COLO829 (cell line): Measurements from ENCODE around the gene SNCB.

Experiments
- DNase-seq: peaks from one replicate; pipeline ENCODE4 v3.0.0; 2012; ENCODE audit warnings: low spot score

Gene SNCB

GRCh38 chr5:176629853-176630680, at the start of gene SNCB, which contains the start of gene EIF4E1B:
Gene SNCB (minus strand): TSS chr5:176630534. CDS start chr5:176629654, 880 bp downstream.
Gene EIF4E1B (plus strand): TSS chr5:176630675. CDS start chr5:176642788, 12,113 bp downstream.
- no peak for DNase-seq

- no peak for DNase-seq
Measured at GRCh38 chr5:176679365-176680225, 49.3 kb upstream of the SNCB start.

GRCh38 chr5:176678584-176678983, 48.2 kb upstream of the SNCB start:
- no peak for DNase-seq

- DNase-seq, result no peak
Measured at GRCh38 chr5:176677209-176677939, 47.0 kb upstream of the SNCB start.

GRCh38 chr5:176676361-176676824, 46.1 kb upstream of the SNCB start:
- DNase-seq, result peak; percentile 25

GRCh38 chr5:176675676-176676360, 45.5 kb upstream of the SNCB start:
- DNase-seq, result no peak

GRCh38 chr5:176674799-176675198, 44.5 kb upstream of the SNCB start:
- DNase-seq, result no peak

- DNase-seq, result no peak
Measured at GRCh38 chr5:176673651-176674583, 43.6 kb upstream of the SNCB start.

GRCh38 chr5:176671890-176672747, 41.8 kb upstream of the SNCB start:
- DNase-seq, result no peak

- DNase-seq, result no peak
Measured at GRCh38 chr5:176671399-176671798, 41.1 kb upstream of the SNCB start.

GRCh38 chr5:176670449-176670848, 40.1 kb upstream of the SNCB start:
- DNase-seq, result no peak

- no peak for DNase-seq
Measured at GRCh38 chr5:176667637-176668036, 37.3 kb upstream of the SNCB start.

GRCh38 chr5:176665517-176665916, 35.2 kb upstream of the SNCB start:
- no peak for DNase-seq

GRCh38 chr5:176664886-176665285, 34.6 kb upstream of the SNCB start:
- no peak for DNase-seq

GRCh38 chr5:176664479-176664878, 34.1 kb upstream of the SNCB start:
- no peak for DNase-seq

GRCh38 chr5:176663566-176663965, 33.2 kb upstream of the SNCB start:
- DNase-seq, result no peak

- DNase-seq, result no peak
Measured at GRCh38 chr5:176662371-176663333, 32.3 kb upstream of the SNCB start.

- no peak for DNase-seq
Measured at GRCh38 chr5:176661676-176662075, 31.3 kb upstream of the SNCB start.
